ENCODE results near the gene LAMTOR1. TPM values are rescaled to one million over a fixed set of nuclear protein-coding genes. Genes with fewer than 3 reads are reported as not detected.
"Not testable (repeated sequence)": the region's sequence is repeated elsewhere in the genome, so short reads cannot be mapped to it uniquely, and the experiment has no call there.

Gene LAMTOR1
- total RNA-seq, 2 experiments from 2014 or later = 63.4 to 66.5 TPM

DNA sequence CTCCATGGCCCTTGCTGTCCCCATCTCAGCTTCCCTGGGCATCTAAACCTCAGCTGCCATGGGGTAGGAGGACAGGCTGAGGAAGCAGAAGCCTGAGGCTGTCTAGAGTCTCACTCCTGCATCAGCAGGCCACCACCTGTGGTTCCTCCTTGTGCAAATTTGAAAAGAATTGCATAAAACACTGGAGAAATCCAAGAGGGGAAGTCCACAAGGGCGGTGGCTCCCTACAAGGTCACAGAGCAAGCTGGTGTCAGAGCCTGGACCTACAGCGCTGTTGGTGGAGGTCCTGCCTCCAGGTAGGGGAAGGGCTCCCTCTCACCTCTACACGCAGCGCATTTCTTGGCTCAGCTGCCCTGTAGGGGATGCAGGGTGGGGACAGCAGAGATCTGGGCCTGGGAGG lies 32.4 kb upstream of the LAMTOR1 start, which contains the start of gene FOLR3:
FOLR3 (plus strand) TSS at position 253 of the 400 bp plus-strand sequence. CDS start 228 bp downstream, outside the sequence.
- peaks cover 18% of the 10 kb centered on the region for H3K4me1 Mint-ChIP-seq
- not testable (repeated sequence) for DNase-seq; H3K9me3 Mint-ChIP-seq (ENCODE audit: low read depth); H3K36me3 Mint-ChIP-seq; ATAC-seq; H3K27ac Mint-ChIP-seq; H3K4me3 Mint-ChIP-seq
- CTCF ChIA-PET = interaction anchor here (1.0 to 1.2 kb wide), 2 partner anchors 8 to 9 kb away, joined by 3 read pairs; no protein-coding TSS in a partner anchor
- peaks cover 30% of the 10 kb centered on the region for H3K27me3 Mint-ChIP-seq

DNA sequence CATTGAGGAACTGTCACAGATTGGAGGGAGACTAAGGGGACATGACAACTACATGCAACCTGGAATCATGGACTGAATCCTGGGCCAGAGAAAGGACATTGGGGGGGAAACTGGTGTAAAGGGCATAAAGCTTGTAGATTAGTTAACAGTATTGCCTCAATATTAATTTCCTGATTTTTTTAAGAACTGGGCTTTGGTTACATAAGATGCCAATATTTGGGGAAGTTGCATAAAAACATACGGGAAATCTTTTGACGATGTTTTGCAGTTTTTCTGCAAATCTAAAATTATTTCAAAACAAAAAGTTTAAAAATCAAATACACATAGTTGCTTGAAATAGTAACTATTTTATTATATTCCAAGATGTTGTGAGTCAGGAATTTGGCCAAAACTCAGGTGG lies 29.5 kb upstream of the LAMTOR1 start:
- no peak for ATAC-seq
- Mint-ChIP-seq H3K9me3 (ENCODE audit: low read depth) (peaks cover 11% of the 10 kb centered on the region), H3K27ac (no peak overlapping the region), H3K4me3 (no peak overlapping the region), H3K27me3 (peaks cover 48% of the 10 kb centered on the region), H3K4me1 (peaks cover 11% of the 10 kb centered on the region), H3K36me3 (peaks cover 14% of the 10 kb centered on the region)
- no peak for DNase-seq
- CTCF ChIA-PET = interaction anchor here (1.7 kb wide), 1 partner anchor 11 kb away, joined by 6 read pairs; no protein-coding TSS in a partner anchor

DNA sequence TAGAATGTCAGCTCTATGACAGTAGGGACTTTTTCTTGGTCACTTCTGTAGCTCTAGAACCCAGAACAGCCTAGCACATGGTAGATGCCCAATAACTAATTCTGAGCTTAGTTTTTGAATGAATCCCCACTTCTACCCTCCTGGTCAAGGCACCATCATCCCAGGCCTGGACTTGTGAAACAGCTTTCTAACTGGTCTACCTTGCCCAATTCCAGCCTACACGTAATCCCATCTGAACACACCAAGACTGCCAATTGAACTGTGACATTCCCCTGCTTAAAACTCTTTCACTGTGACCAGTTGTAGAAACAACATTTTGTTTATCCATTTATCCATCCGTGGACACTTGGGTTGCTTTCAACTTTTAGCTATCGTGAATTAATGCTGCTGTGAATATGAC lies 26.3 kb upstream of the LAMTOR1 start:
- H3K4me1 Mint-ChIP-seq = no peaks in the 10 kb centered on the region
- CTCF ChIA-PET = no interaction called here
- no peak overlapping the region for H3K27ac Mint-ChIP-seq
- H3K27me3 Mint-ChIP-seq = peaks cover 53% of the 10 kb centered on the region
- DNase-seq (no peak), ATAC-seq (no peak)
- no peak overlapping the region for H3K4me3 Mint-ChIP-seq
- H3K9me3 Mint-ChIP-seq (ENCODE audit: low read depth) = peaks cover 11% of the 10 kb centered on the region
- peaks cover 12% of the 10 kb centered on the region for H3K36me3 Mint-ChIP-seq

DNA sequence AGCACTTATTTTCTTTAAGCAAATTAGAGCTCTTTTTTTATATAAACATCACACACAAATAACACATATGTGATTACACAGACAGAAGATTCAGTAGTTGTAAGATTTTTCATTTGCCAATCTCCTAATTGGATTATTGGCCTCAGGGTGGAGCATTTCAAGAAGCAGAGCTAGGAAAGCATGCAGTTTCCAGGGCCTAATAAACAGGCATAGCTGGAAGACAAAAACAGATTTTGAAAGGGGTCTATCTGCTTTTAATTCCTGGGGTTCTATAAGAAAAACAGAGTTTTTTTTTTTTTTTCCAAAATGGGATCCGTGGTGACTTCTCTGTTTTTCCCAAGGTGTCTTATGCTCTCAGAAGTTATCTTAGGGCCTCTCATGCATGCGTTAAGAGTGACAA lies 24.8 kb upstream of the LAMTOR1 start:
- ATAC-seq (no peak), DNase-seq (no peak)
- Mint-ChIP-seq H3K9me3 (ENCODE audit: low read depth) (peaks cover 11% of the 10 kb centered on the region), H3K36me3 (peaks cover 12% of the 10 kb centered on the region), H3K4me1 (no peaks in the 10 kb centered on the region), H3K27me3 (peaks cover 42% of the 10 kb centered on the region), H3K4me3 (no peak overlapping the region), H3K27ac (no peak overlapping the region)
- CTCF ChIA-PET = interaction anchor here (0.7 to 1.2 kb wide), 3 partner anchors 16 to 115 kb away, joined by 3 to 8 read pairs (median 4); no protein-coding TSS in a partner anchor

DNA sequence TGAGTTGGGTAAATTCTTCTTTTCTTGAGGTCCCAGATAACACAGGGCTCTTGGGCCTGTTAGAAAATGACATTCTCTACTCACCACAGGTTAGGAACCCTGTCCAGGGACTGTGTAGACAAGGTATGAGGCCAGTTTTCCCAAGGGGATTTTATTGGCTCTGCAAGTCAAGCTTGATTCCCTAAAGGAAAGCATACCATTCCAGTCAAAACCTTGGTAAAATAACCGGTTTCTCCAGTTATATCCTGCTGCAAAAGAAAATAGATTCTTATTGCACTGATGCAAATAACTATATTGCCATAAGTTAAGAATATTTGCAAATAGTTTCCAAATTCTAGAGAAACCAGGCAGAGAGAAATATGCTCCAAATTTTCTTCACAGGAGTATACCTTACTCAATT lies 22.9 kb upstream of the LAMTOR1 start:
- ATAC-seq (no peak), DNase-seq (no peak)
- peaks cover 32% of the 10 kb centered on the region for H3K27me3 Mint-ChIP-seq

DNA sequence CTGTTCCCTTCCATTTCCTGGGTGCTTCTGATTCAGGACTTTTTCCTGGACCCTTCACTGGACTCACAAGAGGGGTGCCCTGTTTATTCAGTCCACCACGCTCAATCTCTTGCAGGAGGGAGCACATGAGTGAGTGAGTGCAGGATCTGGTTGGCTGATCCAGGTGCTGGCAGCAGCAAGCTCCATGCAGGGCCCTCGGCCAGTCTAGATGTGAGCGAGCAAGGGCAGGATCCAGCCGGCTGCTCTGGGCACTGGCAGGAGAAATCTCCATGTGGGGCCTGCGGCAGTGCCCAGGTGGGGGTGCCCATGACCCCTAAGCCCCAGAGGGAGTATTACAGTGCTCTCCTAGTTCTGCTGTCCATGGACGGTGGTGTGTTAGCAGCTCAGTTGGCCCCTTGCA lies 20.9 kb upstream of the LAMTOR1 start:
- Mint-ChIP-seq H3K27ac (no peak overlapping the region), H3K9me3 (ENCODE audit: low read depth) (peaks cover 11% of the 10 kb centered on the region), H3K36me3 (peaks cover 11% of the 10 kb centered on the region), H3K27me3 (peaks cover 26% of the 10 kb centered on the region), H3K4me3 (no peak overlapping the region), H3K4me1 (peaks cover 6% of the 10 kb centered on the region)
- ATAC-seq (no peak), DNase-seq (no peak)
- CTCF ChIA-PET = interaction anchor here (2.3 kb wide), 1 partner anchor 20 kb away, joined by 8 read pairs; no protein-coding TSS in a partner anchor

More for the DNA sequence above, 22.9 kb upstream of the LAMTOR1 start:
- H3K36me3 Mint-ChIP-seq = peaks cover 12% of the 10 kb centered on the region
- peaks cover 11% of the 10 kb centered on the region for H3K9me3 Mint-ChIP-seq (ENCODE audit: low read depth)
- H3K27ac Mint-ChIP-seq = no peak overlapping the region
- CTCF ChIA-PET = interaction anchor here (0.9 to 2.3 kb wide), 3 partner anchors 15 to 19 kb away, joined by 3 to 8 read pairs (median 4); no protein-coding TSS in a partner anchor
- no peaks in the 10 kb centered on the region for H3K4me1 Mint-ChIP-seq
- H3K4me3 Mint-ChIP-seq = no peak overlapping the region

DNA sequence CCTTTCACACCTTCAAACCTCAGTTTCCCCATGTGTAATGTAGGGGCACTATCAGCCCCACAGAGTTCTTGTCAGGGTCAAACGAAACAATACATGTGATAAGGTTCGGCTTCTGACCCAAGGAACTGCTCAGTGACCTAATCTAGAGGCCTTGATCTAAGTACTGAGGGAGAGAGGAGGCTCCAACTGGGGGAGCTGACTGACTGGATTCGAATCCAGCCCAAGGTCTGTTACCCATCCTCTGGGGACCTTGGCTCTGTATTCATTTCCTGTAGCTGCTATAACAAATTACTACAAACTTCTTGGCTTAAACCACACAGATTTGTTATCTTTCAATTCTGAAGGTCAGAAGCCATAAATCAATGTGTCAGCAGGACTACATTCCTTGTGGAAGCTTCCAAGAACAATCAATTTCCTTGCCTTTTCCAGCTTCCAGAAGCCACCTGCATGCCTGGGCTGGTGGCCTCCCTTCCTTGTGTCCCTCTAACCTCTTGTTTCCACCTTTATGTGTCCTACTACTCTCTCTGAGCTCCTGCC lies 20.1 kb upstream of the LAMTOR1 start:
- ATAC-seq (no peak), DNase-seq (no peak)
- Mint-ChIP-seq H3K36me3 (peaks cover 5% of the 10 kb centered on the region), H3K27ac (no peak overlapping the region), H3K9me3 (ENCODE audit: low read depth) (peaks cover 7% of the 10 kb centered on the region), H3K27me3 (peaks cover 19% of the 10 kb centered on the region), H3K4me1 (peaks cover 11% of the 10 kb centered on the region), H3K4me3 (no peak overlapping the region)
- CTCF ChIA-PET = interaction anchor here (0.5 to 2.8 kb wide), 3 partner anchors 11 to 21 kb away, joined by 3 to 11 read pairs (median 4); partner anchors contain the start of gene ANAPC15

DNA sequence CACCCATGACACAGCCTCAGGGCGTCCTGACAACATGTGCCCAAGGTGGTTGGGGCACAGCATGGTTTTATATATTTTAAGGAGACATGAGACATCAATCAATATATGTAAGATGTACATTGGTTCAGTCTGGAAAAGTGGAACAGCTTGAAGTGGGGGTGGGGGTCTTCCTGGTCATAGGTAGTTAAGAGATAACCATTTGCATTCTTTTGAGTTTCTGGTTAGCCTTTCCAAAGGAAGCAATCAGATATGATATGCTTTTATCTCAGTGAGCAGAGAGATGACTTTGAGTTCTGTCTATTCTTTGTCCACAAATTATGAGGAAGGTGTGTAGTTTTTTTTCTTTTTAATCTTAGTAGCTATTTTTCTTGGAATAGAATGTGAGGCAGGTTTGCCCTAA lies 19.5 kb upstream of the LAMTOR1 start:
- H3K4me1 Mint-ChIP-seq = peaks cover 12% of the 10 kb centered on the region
- no peak overlapping the region for H3K27ac Mint-ChIP-seq
- no peak overlapping the region for H3K4me3 Mint-ChIP-seq
- H3K9me3 Mint-ChIP-seq (ENCODE audit: low read depth) = peaks cover 5% of the 10 kb centered on the region
- CTCF ChIA-PET = interaction anchor here (1.5 to 2.8 kb wide), 2 partner anchors 10 to 22 kb away, joined by 4 to 11 read pairs; partner anchors contain the start of gene ANAPC15
- H3K36me3 Mint-ChIP-seq = peaks cover 3% of the 10 kb centered on the region
- ATAC-seq = no peak
- peaks cover 14% of the 10 kb centered on the region for H3K27me3 Mint-ChIP-seq
- DNase-seq = no peak

DNA sequence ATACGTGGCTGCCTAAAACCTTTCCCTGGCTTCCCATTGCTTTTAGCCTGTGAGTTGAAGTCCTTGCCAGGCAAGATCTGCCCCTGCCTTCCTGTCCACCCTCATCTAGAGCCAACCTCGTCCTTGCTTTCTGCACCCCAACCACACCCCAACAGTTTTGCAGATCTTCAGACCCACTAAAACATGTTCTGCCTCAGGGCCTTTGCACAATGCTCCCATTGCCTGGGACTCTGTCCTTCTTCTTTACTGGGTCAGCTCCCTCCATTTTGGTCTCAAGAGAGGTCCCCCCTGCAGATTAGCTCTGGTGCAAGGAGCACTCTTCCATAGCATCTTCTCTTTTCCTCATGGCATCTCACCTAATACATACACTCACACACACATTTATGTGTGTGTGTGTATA lies 17.8 kb upstream of the LAMTOR1 start:
- CTCF ChIA-PET = interaction anchor here (2.8 kb wide), 1 partner anchor 23 kb away, joined by 11 read pairs; no protein-coding TSS in a partner anchor
- Mint-ChIP-seq H3K4me1 (peaks cover 16% of the 10 kb centered on the region), H3K27ac (no peak overlapping the region), H3K4me3 (no peak overlapping the region), H3K9me3 (ENCODE audit: low read depth) (peaks cover 2% of the 10 kb centered on the region), H3K27me3 (peaks cover 11% of the 10 kb centered on the region), H3K36me3 (no peaks in the 10 kb centered on the region)
- ATAC-seq (no peak), DNase-seq (no peak)

DNA sequence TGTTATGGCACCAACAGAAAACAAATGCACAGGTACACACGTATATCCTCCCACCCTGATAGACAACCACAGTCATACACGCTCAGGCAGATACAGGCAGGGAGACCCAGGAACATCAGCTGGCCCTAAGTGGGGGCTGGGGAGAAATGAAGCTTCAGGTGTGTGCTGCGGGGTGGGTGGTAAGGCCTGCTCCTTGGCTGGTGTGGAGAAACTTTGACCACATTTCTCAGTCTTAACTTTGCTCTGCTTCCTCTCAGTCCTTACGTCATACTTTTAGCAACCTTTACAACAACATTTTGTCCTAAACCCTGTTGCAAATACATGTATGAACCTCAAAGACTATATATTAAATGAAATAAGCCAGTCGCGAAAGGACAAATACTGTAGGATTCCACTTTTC lies 16.1 kb upstream of the LAMTOR1 start:
- CTCF ChIA-PET = interaction anchor here (0.8 to 2.1 kb wide), 3 partner anchors 11 to 93 kb away, joined by 3 to 6 read pairs (median 3); no protein-coding TSS in a partner anchor
- Mint-ChIP-seq H3K9me3 (ENCODE audit: low read depth) (no peaks in the 10 kb centered on the region), H3K4me3 (no peak overlapping the region), H3K27me3 (peaks cover 7% of the 10 kb centered on the region), H3K27ac (peak overlapping the region; percentile 13), H3K36me3 (no peaks in the 10 kb centered on the region), H3K4me1 (peaks cover 16% of the 10 kb centered on the region)
- peak; percentile 36 for ATAC-seq
- DNase-seq = no peak

DNA sequence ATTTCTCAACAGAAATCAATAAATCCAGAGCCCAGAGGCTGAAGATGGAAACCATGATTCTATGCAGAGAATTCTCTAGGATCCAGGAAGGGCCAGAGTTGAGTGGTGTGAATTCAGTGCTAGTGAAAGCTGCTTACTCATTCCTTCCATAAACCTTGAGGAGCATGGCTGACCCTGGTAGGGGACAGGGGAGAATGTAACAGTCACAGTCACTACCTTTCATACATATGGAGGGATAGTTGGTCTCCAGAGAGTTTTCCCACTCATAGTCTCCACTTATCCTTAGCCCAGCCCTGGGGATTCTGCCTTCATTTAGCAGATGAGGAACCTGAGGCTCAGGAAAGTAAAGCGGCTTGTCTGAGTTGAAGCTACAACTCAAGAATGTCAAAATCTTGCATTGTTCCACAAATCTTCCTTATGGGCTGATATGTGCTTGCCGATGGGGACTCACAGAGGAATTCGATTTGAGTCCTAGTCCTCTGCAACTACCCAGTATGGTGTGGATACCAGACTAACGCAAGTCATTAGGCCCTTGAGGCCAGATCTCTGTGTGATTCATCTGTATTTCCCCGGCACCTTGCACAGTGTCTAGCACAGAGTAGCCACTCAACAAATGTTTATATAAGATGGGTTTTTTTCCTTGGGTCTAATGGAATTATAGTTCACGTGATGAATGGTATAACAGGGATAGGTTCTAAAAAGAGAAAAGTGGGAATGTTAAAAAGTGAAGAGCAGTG lies 13.1 kb upstream of the LAMTOR1 start:
- no peak overlapping the region for H3K27ac Mint-ChIP-seq
- CTCF ChIA-PET = interaction anchor here (1.0 to 1.2 kb wide), 2 partner anchors 28 to 91 kb away, joined by 3 to 4 read pairs; no protein-coding TSS in a partner anchor
- H3K27me3 Mint-ChIP-seq = no peaks in the 10 kb centered on the region
- H3K9me3 Mint-ChIP-seq (ENCODE audit: low read depth) = no peaks in the 10 kb centered on the region
- H3K36me3 Mint-ChIP-seq = no peaks in the 10 kb centered on the region
- no peak for DNase-seq
- peaks cover 32% of the 10 kb centered on the region for H3K4me1 Mint-ChIP-seq
- no peak for ATAC-seq
- H3K4me3 Mint-ChIP-seq = no peak overlapping the region

DNA sequence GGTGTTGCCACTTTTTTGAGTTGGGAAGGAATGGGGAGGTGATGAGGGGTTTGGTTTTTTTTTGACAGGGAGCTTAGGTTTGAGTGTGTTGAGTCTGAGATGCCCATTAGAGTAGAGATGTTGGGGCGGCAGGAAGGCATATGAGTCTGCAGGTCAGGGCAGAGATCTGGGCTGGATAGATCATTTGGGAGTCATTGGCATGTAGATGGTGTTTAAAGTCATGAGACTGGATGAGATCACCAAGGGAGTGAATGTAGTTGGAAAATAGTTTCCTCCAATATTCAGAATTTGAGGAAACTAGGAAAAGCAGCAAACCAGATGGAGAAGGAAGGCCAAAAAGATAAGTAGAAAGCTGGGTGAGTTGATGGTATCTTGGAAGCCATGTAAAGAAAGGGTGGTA lies 11.5 kb upstream of the LAMTOR1 start:
- ATAC-seq (no peak), DNase-seq (no peak)
- Mint-ChIP-seq H3K36me3 (peaks cover 2% of the 10 kb centered on the region), H3K27me3 (no peaks in the 10 kb centered on the region), H3K4me1 (peaks cover 35% of the 10 kb centered on the region), H3K27ac (no peak overlapping the region), H3K4me3 (no peak overlapping the region), H3K9me3 (ENCODE audit: low read depth) (no peaks in the 10 kb centered on the region)
- CTCF ChIA-PET = no interaction called here

DNA sequence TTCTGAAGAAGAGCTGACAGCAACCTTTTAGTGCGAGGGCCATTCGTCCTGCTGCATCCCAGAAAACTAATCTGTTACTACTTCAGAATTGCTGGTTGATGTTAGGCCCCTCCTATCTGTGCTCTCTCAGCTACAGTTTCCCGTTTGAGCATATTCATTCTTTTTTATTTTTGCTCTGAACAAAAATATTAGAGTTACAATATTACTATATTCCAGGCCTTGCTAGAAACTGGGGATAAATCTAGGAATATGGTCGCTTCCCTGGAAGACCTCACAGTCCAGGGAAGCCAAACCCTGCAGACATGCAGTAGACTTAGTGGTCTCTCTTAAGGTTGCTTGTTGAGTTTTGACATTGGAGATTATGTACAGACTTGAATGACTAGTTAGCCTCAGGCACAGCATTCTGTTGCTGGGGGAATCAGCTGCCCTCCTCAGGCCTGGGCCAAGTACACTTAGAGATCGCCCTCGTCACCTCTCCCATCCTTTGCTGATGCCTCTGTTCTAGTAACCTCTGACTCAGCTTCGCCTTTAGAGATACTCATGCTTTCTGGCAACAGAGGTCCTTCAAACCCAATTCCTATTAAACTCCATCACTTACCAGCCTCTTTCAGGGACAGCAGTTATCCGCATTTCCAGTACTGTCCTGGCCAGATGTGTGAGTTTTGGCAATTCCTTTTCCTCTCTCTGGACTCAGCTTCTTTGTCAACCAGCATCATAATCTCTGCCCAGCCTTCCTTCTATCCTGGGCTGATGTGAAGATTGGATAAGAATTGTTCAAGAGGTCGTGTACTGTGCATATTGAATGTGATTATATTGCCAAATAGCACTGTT lies 10.1 kb upstream of the LAMTOR1 start:
- ATAC-seq = no peak
- peak overlapping the region; percentile 93 for H3K4me3 Mint-ChIP-seq

More for the DNA sequence above, 10.1 kb upstream of the LAMTOR1 start:
- CTCF ChIA-PET = interaction anchor here (0.6 to 2.8 kb wide), 13 partner anchors 10 to 318 kb away, joined by 3 to 11 read pairs (median 4); no protein-coding TSS in a partner anchor
- Mint-ChIP-seq H3K36me3 (peaks cover 2% of the 10 kb centered on the region), H3K4me1 (peaks cover 25% of the 10 kb centered on the region), H3K27ac (peak overlapping the region; percentile 98), H3K9me3 (ENCODE audit: low read depth) (no peaks in the 10 kb centered on the region), H3K27me3 (no peaks in the 10 kb centered on the region)
- DNase-seq = no peak

Measured in activated CD8-positive, alpha-beta memory T cell treated with anti-CD3 and anti-CD28 coated beads, Interleukin-2, amount 10 ng/mL, durations not matched to agents 7 days and 5 days (primary cell).